HG03108 (cell line): ENCODE measurements around the gene SCAMP5.
A peak's percentile ranks its signal among the peaks of the same experiment; 100 is the strongest.

Source experiments
- ATAC-seq: cut with Tn5 transposase; IDR thresholded peaks from one replicate; pipeline ENCODE4 v1.9.1; 2021; ENCODE audit warnings: moderate library complexity; ENCODE audit not compliant: unreplicated experiment

SCAMP5 gene

DNA sequence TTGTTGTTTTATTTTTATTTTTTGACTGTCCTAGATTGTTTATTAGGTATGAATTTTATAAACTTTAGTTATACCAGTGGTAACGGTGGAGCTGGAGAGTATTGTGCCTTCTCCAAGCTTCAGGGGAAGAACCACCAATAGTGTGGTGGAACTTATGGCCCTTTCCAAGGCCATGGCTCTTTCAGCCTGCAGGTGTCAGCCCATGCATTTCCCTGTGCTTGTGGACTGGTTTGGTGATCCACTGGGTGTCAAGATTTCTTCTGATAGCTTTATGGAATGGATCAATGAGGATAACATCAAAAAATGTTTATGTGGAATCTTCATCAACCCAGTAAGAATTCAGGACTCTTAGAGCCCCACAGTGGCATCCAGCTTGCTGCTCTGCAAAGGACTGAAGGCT is 19.2 kb upstream of the SCAMP5 start:
- no peak for ATAC-seq

DNA sequence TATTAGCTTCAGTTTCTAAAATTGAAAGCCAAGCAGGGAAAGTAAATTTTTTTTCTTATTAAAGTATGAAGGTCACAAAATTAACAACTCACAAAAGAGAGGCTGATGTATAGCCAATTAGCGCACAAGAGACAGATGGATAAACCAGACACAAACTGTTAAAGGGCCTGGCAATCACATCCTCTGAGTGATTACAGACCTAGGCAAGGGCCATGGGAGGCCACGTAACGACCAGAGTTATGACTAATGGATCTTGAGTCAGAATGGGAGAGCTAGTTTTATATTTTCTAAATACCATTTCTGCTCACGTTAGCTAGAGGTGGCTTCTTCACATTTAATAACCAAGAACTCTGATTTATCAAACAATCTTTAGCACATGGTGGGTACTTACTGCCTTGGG is 17.8 kb upstream of the SCAMP5 start:
- no peak for ATAC-seq

DNA sequence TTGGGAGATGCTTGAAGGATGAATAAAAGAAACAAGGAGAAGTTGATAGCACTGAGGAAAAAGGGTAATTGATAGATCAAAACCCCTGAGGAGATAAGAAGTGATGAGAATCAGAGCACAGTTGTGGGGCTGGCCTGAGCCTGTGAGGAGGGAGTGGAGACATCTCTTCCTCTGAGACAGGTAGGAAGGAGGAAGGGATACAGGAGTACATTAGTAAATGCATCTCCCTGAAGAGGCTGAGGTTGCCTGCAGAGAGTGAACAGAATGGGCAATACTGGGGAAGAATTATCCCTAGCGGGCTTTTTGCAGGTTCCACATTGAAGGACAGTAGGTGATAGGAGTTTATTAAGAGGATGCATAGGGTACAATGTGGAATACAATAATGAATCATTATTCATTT is 17.3 kb upstream of the SCAMP5 start:
- no peak for ATAC-seq

GRCh38 chr15:74978503-74978902 is 16.9 kb upstream of the SCAMP5 start:
- ATAC-seq: no peak

DNA sequence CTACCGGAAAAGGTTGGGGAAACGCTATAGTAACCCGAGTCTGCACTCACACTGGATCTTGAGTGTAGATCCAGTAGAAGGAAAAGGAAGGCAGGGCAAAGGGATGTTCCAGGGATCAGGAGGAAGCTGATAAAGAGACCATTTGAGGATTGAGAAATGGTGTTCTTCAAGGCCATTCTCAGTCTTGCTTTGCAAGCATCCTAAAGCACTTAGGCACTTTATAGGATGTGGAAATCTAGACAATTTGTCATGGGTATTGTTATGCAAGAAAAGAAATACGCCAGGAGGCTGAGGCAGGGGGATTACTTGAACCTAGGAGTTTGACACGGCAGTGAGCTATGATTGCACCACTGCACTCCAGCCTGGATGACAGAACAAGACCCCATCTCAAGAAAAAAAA is 13.2 kb upstream of the SCAMP5 start:
- ATAC-seq: no peak

DNA sequence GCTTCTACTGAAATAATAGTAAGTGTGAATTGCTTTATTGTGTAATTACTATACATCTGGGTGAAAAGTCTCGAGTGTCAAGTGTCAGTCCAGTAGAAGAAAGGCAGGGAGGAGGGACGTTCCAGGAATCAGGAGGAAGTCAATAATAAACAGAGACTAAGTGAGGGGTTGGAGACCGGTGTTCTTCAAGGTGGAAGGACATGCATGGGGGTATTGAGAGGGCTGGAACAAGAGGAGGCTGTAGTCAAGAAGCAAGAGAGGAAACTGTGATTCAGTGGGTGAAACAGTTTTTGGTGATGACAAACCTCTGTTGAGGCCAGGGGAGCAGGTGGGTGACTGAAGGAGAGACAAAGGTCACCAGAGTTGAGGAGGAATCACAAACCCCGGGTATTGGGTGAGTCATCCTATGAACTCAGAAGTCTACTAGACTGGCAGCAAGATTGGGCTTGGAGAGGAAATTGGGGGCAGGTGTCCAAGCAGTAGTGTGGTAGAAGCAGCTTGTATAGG is 11.6 kb upstream of the SCAMP5 start:
- peak; percentile 66 for ATAC-seq

DNA sequence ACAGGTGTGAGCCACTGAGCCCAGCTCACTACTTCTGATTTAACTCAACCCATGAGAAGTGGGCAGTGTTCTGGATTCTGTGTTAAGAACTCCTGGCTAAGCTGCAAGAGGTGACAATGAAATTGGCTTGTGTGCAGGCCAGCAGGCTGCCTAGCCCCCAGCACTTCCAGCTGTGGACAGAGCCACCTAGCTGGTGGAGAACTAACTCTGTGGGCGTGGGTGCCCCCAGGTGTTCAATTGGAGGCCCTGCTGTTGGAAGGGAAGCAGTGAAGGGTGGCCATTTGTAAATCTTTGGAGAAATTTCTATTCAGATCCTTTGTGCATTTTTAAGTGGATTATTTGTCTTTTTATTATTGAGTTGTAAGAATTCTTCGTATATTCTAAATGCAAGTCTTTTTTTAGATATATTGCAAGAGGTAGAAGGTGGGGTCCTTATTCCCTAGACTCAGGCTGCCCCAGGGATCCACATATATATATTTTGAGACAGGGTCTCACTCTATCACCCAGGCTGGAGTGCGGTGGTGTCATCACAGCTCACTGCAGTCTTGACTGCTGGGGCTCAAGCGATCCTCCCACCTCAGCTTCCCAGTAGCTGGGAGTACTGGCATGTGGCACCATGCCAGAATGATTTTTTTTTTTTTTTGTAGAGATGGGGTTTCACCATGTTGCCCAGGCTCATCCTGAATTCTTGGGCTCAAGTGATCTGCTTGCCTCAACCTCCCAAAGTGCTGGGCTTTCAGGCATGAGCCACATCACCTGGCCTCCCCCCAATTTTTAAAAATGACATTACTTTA is 7.2 kb upstream of the SCAMP5 start:
- ATAC-seq: peak; percentile 57

DNA sequence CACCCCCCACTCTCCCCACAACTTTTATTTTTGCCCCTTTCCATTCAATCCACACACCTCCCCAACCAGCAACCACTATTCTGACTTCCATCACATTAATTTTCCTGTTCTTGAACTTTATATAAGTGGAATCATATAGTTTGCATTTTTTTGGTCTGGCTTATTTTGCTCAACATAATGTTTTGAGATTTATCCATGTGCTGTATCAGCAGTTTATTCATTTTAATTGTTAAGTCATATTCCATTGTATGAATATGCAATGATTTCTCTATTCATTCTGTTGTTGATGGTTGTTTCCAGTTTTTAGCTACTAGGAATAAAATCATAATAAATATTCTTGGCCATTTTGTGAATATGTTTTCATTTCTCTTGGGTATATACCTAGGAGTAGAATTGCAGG is 5.8 kb upstream of the SCAMP5 start:
- no peak for ATAC-seq

DNA sequence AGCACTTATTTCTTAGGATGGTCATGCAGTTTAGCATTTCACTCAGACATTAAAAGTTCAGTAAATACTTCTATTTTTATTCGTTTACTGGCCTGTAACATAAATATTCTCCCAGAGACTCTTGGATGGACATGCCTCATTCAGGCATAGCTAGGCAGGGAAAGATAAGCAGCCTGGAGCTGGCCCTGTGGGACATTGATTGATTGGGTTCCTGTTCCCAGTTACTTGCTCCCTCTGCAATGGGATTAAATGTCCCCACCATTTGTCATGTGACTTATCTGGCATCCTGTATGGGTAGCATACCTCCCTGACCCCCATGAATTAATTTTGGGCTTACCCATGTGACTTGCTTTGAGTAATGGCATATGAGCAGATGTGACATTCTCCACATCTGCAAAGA is 2.7 kb upstream of the SCAMP5 start:
- ATAC-seq: no peak

- no peak for ATAC-seq
These were observed 1.1 kb upstream of the SCAMP5 start for GRCh38 chr15:74994236-74994635.

DNA sequence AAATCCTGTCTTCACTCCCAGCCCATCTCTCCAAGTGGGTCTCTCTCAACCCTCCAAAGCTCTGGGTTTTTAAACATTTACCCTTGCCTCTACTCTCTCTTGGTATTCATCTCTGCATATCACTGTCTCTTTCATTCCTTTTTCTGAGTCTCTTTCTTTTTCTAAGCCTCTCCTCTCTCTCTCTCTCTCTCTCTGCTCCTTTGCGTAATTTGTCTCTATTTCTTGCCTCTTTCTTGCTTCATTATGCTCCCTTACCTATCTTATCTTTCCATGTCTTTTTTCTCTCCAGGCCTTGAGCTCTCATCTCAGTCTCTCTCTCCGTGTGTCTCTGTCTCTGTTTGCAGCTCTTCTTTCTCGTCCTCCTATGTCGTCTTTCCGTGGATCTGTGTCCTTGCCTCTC is 678 bp upstream of the SCAMP5 start:
- ATAC-seq: no peak

DNA sequence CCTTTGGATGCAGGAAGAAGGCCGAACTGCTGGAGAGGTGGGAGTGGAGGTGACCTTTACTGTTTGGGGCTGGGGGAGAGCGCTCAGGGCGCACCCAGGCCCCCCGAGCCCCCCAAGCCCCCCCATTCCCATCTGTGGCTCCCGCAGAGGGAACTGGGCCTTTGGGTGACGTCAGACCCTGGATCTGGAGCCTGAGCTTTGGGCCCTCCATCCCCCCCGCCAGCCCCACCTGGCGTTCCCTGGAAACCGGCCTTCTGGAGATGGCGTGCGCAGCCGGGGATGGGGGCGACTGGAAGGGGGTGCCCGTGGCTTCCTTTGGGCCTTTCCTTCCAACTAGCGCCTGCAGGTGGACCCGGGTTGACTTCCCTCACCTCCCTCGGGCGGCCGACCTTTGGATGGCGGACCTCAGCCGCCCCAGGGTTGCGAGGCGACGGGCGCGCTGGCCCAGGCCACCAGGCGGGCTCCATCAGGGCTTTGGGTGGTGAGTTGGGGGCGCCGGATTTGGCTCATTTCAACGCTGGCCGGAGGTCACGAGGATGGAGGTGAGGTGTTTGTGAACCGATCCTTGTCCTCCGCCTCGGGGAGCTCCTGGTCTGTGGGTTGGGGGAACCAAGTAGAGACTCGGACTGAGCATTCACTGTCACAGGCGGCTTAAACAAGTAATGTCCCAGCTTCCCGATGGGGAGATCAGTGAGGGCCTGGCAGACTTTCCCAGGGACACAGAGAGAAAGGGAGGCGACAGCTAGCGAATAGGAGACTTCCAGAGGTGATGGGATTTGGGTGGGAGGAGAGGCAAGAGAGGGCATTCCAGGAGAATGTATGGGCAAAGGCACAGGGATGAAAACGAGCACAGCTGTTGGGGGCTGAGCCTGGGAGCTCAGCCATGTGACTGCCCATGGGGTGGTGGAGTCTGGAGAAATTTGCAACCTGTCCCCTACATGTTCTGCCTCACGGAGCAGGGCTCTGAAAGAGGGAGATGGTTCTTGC is 709 bp downstream of the SCAMP5 start:
- no peak for ATAC-seq

DNA sequence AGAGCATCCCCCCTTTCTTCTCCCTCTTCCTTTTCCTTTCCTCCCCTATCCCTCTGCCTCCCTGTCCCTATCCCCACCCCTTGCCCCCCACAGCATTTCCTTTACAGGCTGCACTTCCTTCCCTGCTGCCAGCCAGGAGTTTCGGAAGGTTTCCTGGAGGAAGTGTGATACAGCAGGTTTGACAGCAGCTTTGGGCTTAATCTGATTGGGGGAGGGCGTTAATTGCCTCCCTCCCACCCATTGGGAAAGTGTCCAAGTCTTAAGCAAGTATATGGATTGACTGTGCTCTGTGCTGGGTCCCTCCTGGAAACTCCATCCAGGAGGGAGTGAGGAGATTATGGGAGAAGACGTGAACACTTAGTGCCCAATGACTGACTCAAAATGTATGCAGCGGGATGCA is 1.8 kb downstream of the SCAMP5 start:
- ATAC-seq: no peak

- ATAC-seq: no peak
These were observed 2.2 kb downstream of the SCAMP5 start for GRCh38 chr15:74997543-74997942.

DNA sequence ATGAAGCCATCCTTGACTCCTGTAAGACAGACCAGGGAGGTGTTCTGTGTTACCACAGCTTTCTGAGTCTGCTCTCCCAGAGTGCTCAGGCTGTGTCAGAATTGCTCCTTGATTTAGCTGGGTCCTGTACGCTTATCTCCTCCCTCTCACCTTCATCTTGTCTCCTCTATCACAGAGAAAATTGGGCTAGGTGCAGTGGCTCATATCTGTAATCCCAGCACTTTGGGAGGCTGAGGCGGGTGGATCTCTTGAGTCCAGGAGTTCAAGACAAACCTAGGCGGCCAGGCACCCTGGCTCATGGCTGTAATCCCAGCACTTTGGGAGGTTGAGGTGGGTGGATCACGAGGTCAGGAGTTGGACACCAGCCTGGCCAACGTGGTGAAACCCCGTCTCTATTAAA is 5.9 kb downstream of the SCAMP5 start:
- no peak for ATAC-seq

- ATAC-seq: no peak
These were observed 7.0 kb downstream of the SCAMP5 start for GRCh38 chr15:75002398-75002797.

DNA sequence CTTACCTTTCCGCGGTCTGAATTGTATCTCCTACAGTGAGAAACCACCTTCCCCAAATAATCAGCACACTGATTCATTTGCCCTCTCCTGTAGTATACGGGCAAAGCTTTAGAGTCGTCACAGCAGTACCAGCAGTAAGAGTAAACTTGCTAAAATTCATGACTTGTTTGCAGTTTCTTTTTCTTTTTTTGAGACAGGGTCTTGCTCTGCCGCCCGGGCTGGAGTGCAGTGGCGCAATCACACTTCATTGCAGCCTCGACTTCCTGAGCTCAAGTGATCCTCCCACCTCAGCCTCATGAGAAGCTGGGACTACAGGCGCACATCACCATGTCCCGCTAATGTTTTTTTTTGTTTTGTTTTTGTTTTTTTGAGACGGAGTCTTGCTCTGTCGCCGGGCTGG is 11.9 kb downstream of the SCAMP5 start:
- no peak for ATAC-seq

DNA sequence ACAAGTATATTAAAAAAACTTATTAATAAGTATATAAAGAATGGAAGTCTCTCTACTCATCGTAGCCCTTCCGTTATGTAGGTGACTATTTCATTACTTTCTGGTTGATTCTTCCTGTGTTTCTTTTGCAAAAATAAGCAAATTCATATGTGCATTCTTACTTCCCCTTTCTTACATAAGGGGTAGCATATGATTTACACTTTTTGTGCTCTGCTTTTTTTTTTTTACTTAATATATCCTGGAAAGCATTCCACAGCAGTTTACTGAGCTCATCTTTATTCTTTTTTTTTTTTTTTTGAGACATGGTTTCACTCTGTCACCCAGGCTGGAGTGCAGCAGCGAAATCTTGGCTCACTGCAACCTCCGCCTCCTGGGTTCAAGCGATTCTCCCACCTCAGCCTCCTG is 12.9 kb downstream of the SCAMP5 start:
- peak; percentile 42 for ATAC-seq

- ATAC-seq: peak; percentile 70
These were observed 13.4 kb downstream of the SCAMP5 start for GRCh38 chr15:75008629-75009326.

GRCh38 chr15:75016431-75016830 is 21.1 kb downstream of the SCAMP5 start:
- ATAC-seq: no peak

GRCh38 chr15:75019916-75020315 is 24.6 kb downstream of the SCAMP5 start:
- ATAC-seq: no peak
